Esophagus squamous epithelium (tissue), 5 donors: ENCODE results near the gene SYTL2. TPM values are rescaled to one million over a fixed set of nuclear protein-coding genes. Genes with fewer than 3 reads are reported as not detected.

Source experiments
- DNase-seq: peaks from one replicate; lab custom pipeline; 2025; lab: John Stamatoyannopoulos, UW
- H3K27ac ChIP-seq, 4 donors: fragments of 200-600 bp; sonication (generic); one replicate each; pipeline ENCODE4 v1.5.1; 2016 to 2019; ENCODE audit warnings: mild to moderate bottlenecking in 1 of 4
- H3K27me3 ChIP-seq, 4 donors: fragments of 200-600 bp; sonication (generic); 1 replicate in 3 of 4; 2 replicates in 1 of 4; pipeline versions ENCODE4 v1.5.1 to v1.6.0; 2017 to 2021; ENCODE audit warnings: antibody characterized with exemption in 1 of 4
- H3K36me3 ChIP-seq, 3 donors: fragments of 200-600 bp; sonication (generic); one replicate each; pipeline ENCODE4 v1.5.1; 2016 to 2019
- H3K4me1 ChIP-seq, 3 donors: fragments of 200-600 bp; sonication (generic); one replicate each; pipeline ENCODE4 v1.5.1; 2017 to 2019
- H3K4me3 ChIP-seq, 4 donors: fragments of 200-600 bp; sonication (generic); 1 replicate in 3 of 4; 2 replicates in 1 of 4; pipeline ENCODE4 v1.5.1; 2016 to 2019; ENCODE audit warnings: mild to moderate bottlenecking in 2 of 4, moderate library complexity in 1 of 4
- H3K9me3 ChIP-seq, 3 donors: fragments of 200-600 bp; sonication (generic); one replicate each; pipeline ENCODE4 v1.5.1; 2016 to 2019
- CTCF ChIP-seq, 6 experiments: fragments of 450-650 bp in 4 of 6; fragments of 200-600 bp in 2 of 6; sonication (generic) in 2 of 6; IDR thresholded peaks; one replicate each; pipeline ENCODE4 v1.5.1; 2016 to 2019; ENCODE audit warnings: antibody characterized with exemption in 6 of 6, mild to moderate bottlenecking in 4 of 6, moderate library complexity in 4 of 6
- POLR2A ChIP-seq, 4 donors: fragments of 450-650 bp; IDR thresholded peaks; one replicate each; pipeline ENCODE4 v1.6.1; 2017; ENCODE audit warnings: antibody characterized with exemption in 4 of 4, mild to moderate bottlenecking in 4 of 4, moderate library complexity in 3 of 4
- WGBS, 2 donors: methylation state at CpG; one replicate each; pipeline ENCODE4 v1.1.5; 2018; 5-methylcytosine and 5-hydroxymethylcytosine counted together
- intact Hi-C: fragments of 100-400 bp; cut with DNase I; formaldehyde crosslinking; loops from one replicate; pipeline ENCODE4 v1.15.0; 2022
- total RNA-seq, 4 donors: library from RNA; depleted of rRNA; stranded (reverse); fragments of >200 nt; gene quantifications; one replicate each; pipeline ENCODE4 v1.1.0, GENCODE V29; 2016
- donor health status: DM: yes; HTN: yes; CAD: no.

SYTL2 gene
- total RNA-seq, 4 donors from 2014 or later: 8.8 to 16.0 (median 9.2) TPM

- TF ChIP-seq CTCF (IDR thresholded peaks at IDR 0.05) (no peak), POLR2A (IDR thresholded peaks at IDR 0.05) (no peak)
- Histone ChIP-seq H3K27ac (peak overlapping the region; percentile 9 to 77 (median 60)), H3K27me3 (no peaks in the 10 kb centered on the region), H3K4me3 (peak overlapping the region in 3 of 4 donors; percentile 21 to 60 (median 28)), H3K36me3 (no peaks in the 10 kb centered on the region), H3K9me3 (no peaks in the 10 kb centered on the region), H3K4me1 (peaks cover 0 to 36% (median 13%) of the 10 kb centered on the region in 3 donors)
- 67 to 81% methylated on average over 15 of the region's 15 CpGs for WGBS, 2 donors
- no peak for DNase-seq
- intact Hi-C loops: no loop called here
These were observed 125.7 kb downstream of the SYTL2 start for GRCh38 chr11:85685125-85685819.

GRCh38 chr11:85682330-85683305 is 128.3 kb downstream of the SYTL2 start:
- TF ChIP-seq POLR2A (IDR thresholded peaks at IDR 0.05): no peak

GRCh38 chr11:85680897-85681296 is 130.0 kb downstream of the SYTL2 start:
- TF ChIP-seq POLR2A (IDR thresholded peaks at IDR 0.05) (no peak), CTCF (IDR thresholded peaks at IDR 0.05) (no peak)
- no peak for DNase-seq
- Histone ChIP-seq H3K36me3 (no peaks in the 10 kb centered on the region), H3K4me3 (no peak overlapping the region), H3K9me3 (no peaks in the 10 kb centered on the region), H3K27me3 (no peaks in the 10 kb centered on the region), H3K27ac (no peak overlapping the region), H3K4me1 (peaks cover 0 to 31% (median 13%) of the 10 kb centered on the region in 3 donors)
- intact Hi-C loops: no loop called here
- 64% methylated on average over 1 of the region's 1 CpG; no CpG with 5 or more reads in 1 of the 2 donors for WGBS, 2 donors

More at GRCh38 chr11:85682330-85683305, 128.3 kb downstream of the SYTL2 start:
- Histone ChIP-seq H3K9me3 (no peaks in the 10 kb centered on the region), H3K36me3 (no peaks in the 10 kb centered on the region), H3K27ac (peak overlapping the region in 3 of 4 donors; percentile 20 to 57 (median 46)), H3K27me3 (no peaks in the 10 kb centered on the region), H3K4me3 (peak overlapping the region; percentile 35 to 62 (median 56)), H3K4me1 (peaks cover 0 to 36% (median 13%) of the 10 kb centered on the region in 3 donors)
- WGBS, 2 donors: 18 to 36% methylated on average over 17 to 22 of the region's 43 CpGs
- intact Hi-C loops: no loop called here
- DNase-seq: no peak

- no peak for TF ChIP-seq POLR2A (IDR thresholded peaks at IDR 0.05)
- TF ChIP-seq CTCF (IDR thresholded peaks at IDR 0.05): no peak
- Histone ChIP-seq H3K9me3 (no peaks in the 10 kb centered on the region), H3K36me3 (no peaks in the 10 kb centered on the region), H3K27ac (no peak overlapping the region), H3K27me3 (no peaks in the 10 kb centered on the region), H3K4me1 (peaks cover 0 to 21% (median 5%) of the 10 kb centered on the region in 3 donors), H3K4me3 (no peak overlapping the region)
- intact Hi-C loops: no loop called here
- no peak for DNase-seq
- WGBS, 2 donors: 49 to 73% methylated on average over 4 of the region's 4 CpGs
These were observed 131.4 kb downstream of the SYTL2 start for GRCh38 chr11:85679576-85679975.

GRCh38 chr11:85673393-85673792 is 137.5 kb downstream of the SYTL2 start:
- intact Hi-C loops: no loop called here
- H3K27ac ChIP-seq: no peak overlapping the region
- no peaks in the 10 kb centered on the region for H3K4me1 ChIP-seq
- TF ChIP-seq CTCF (IDR thresholded peaks at IDR 0.05) (no peak), POLR2A (IDR thresholded peaks at IDR 0.05) (no peak)
- WGBS, 2 donors: 79 to 88% methylated on average over 3 of the region's 3 CpGs
- H3K36me3 ChIP-seq: no peaks in the 10 kb centered on the region
- no peak for DNase-seq
- peaks cover 0 to 5% (median 0%) of the 10 kb centered on the region in 3 donors for H3K9me3 ChIP-seq
- H3K27me3 ChIP-seq: no peaks in the 10 kb centered on the region
- H3K4me3 ChIP-seq: no peak overlapping the region
